CD14-positive monocyte (primary cell): ENCODE results near the gene NSD1. TPM values are rescaled to one million over a fixed set of nuclear protein-coding genes. Genes with fewer than 3 reads are reported as not detected.

ENCODE experiments used
- DNase-seq, 3 donors: peaks; one replicate each; pipeline ENCODE4 v3.0.0-alpha.2; 2011 to 2022
- H2AFZ ChIP-seq: 2 replicates; pipeline ENCODE4 v1.6.0; 2012; ENCODE audit warnings: mild to moderate bottlenecking, low read depth, low read length, inconsistent platforms; ENCODE audit not compliant: insufficient read depth, poor library complexity, severe bottlenecking
- H3K27ac ChIP-seq, 2 donors: 1 replicate in 1 of 2; 2 replicates in 1 of 2; pipeline ENCODE4 v1.5.1; 2012 to 2013; ENCODE audit warnings: low read length in 2 of 2, control low read depth in 1 of 2, inconsistent platforms in 1 of 2, low read depth in 1 of 2, mild to moderate bottlenecking in 1 of 2
- H3K27me3 ChIP-seq, 2 donors: one replicate each; pipeline versions ENCODE4 v1.6.0 to v1.6.1; 2011 to 2013; ENCODE audit warnings: low read length in 2 of 2; ENCODE audit not compliant: control insufficient read depth in 2 of 2, insufficient read depth in 2 of 2
- H3K36me3 ChIP-seq, 2 donors: replicated peaks in 1 of 2; 1 replicate in 1 of 2; 2 replicates in 1 of 2; pipeline versions ENCODE4 v1.5.1 to v1.6.1; 2012 to 2013; ENCODE audit warnings: low read length in 2 of 2, control low read depth in 1 of 2, inconsistent platforms in 1 of 2, mild to moderate bottlenecking in 1 of 2; ENCODE audit not compliant: insufficient read depth in 2 of 2, control insufficient read depth in 1 of 2
- H3K4me1 ChIP-seq, 2 donors: 1 replicate in 1 of 2; 2 replicates in 1 of 2; pipeline versions ENCODE4 v1.5.1 to v1.6.1; 2012 to 2013; ENCODE audit warnings: low read length in 2 of 2, control low read depth in 1 of 2, inconsistent platforms in 1 of 2, mild to moderate bottlenecking in 1 of 2, moderate library complexity in 1 of 2; ENCODE audit not compliant: insufficient read depth in 2 of 2, control insufficient read depth in 1 of 2
- H3K4me2 ChIP-seq: replicated peaks from 2 replicates; pipeline ENCODE3; 2012; ENCODE audit warnings: low read length, moderate library complexity, mild to moderate bottlenecking; ENCODE audit not compliant: poor library complexity, severe bottlenecking; ENCODE audit errors: extremely low read depth
- H3K4me3 ChIP-seq, 3 experiments: fragments of 200-600 bp in 1 of 3; sonication (generic) in 1 of 3; replicated peaks in 1 of 3; 1 replicate in 2 of 3; 2 replicates in 1 of 3; pipeline ENCODE4 v1.5.1; 2011 to 2013; ENCODE audit warnings: low read length in 3 of 3, mild to moderate bottlenecking in 3 of 3, control low read depth in 2 of 3, low read depth in 2 of 3, inconsistent platforms in 1 of 3, moderate library complexity in 1 of 3
- H3K79me2 ChIP-seq: 2 replicates; pipeline ENCODE4 v1.6.0; 2012; ENCODE audit warnings: mild to moderate bottlenecking, control low read depth, inconsistent platforms, low read length, moderate library complexity; ENCODE audit not compliant: insufficient read depth
- H3K9ac ChIP-seq: 2 replicates; pipeline ENCODE4 v1.6.0; 2017; ENCODE audit warnings: low read length, mild to moderate bottlenecking; ENCODE audit not compliant: insufficient read depth, poor library complexity, severe bottlenecking
- H3K9me3 ChIP-seq, 2 donors: replicated peaks in 1 of 2; 1 replicate in 1 of 2; 2 replicates in 1 of 2; pipeline versions ENCODE4 v1.5.1 to v1.6.1; 2012 to 2013; ENCODE audit warnings: low read length in 2 of 2, control low read depth in 1 of 2; ENCODE audit not compliant: control insufficient read depth in 1 of 2, insufficient read depth in 1 of 2
- H4K20me1 ChIP-seq: 2 replicates; pipeline ENCODE4 v1.6.0; 2012; ENCODE audit warnings: mild to moderate bottlenecking, low read length, control low read depth, moderate library complexity; ENCODE audit not compliant: insufficient read depth
- H3K27ac Mint-ChIP-seq, 7 donors: one replicate each; pipeline ENCODE4 v1.8.0; 2020; ENCODE audit warnings: mild to moderate bottlenecking in 7 of 7, mixed read lengths in 7 of 7, moderate library complexity in 6 of 7, inconsistent platforms in 2 of 7
- H3K27me3 Mint-ChIP-seq, 3 donors: one replicate each; pipeline ENCODE4 v1.8.0; 2021 to 2022; ENCODE audit warnings: low read depth in 3 of 3, mild to moderate bottlenecking in 3 of 3, mixed read lengths in 3 of 3, moderate library complexity in 3 of 3, inconsistent platforms in 1 of 3
- H3K36me3 Mint-ChIP-seq, 2 donors: one replicate each; pipeline ENCODE4 v1.8.0; 2020; ENCODE audit warnings: mixed read lengths in 2 of 2, inconsistent platforms in 1 of 2, mild to moderate bottlenecking in 1 of 2
- H3K4me1 Mint-ChIP-seq: one replicate; pipeline ENCODE4 v1.8.0; 2020; ENCODE audit warnings: mild to moderate bottlenecking, mixed read lengths
- H3K4me3 Mint-ChIP-seq, 2 donors: one replicate each; pipeline ENCODE4 v1.8.0; 2020; ENCODE audit warnings: mild to moderate bottlenecking in 2 of 2, mixed read lengths in 2 of 2, moderate library complexity in 1 of 2
- H3K9me3 Mint-ChIP-seq, 7 donors: one replicate each; pipeline ENCODE4 v1.8.0; 2020 to 2022; ENCODE audit warnings: mixed read lengths in 7 of 7, mild to moderate bottlenecking in 6 of 7, moderate library complexity in 6 of 7, inconsistent platforms in 2 of 7
- WGBS: methylation state at CpG from one replicate; pipeline ENCODE4 v1.1.5; 2013; ENCODE audit warnings: missing lambda C conversion rate; ENCODE audit not compliant: insufficient coverage; 5-methylcytosine and 5-hydroxymethylcytosine counted together
- intact Hi-C, 2 donors: fragments of 100-400 bp; cut with micrococcal nuclease; formaldehyde crosslinking; loops; one replicate each; pipeline versions ENCODE4 v1.15.0 to v1.15.1; 2023
- polyA plus RNA-seq, 3 donors: library from polyadenylated mRNA; depleted of rRNA in 1 of 3; unstranded in 2 of 3; stranded (reverse) in 1 of 3; fragments of 300-500 nt in 2 of 3; fragments of >200 nt in 1 of 3; fragmentation: Illumina TruSeq in 2 of 3; gene quantifications; 1 replicate in 2 of 3; 2 replicates in 1 of 3; pipeline ENCODE4 v1.2.3, GENCODE V29; 2012 to 2021
- TF ChIP-seq, protein P1 (sequence below): fragments of 200-600 bp; IDR thresholded peaks from one replicate; pipeline ENCODE4 v1.8.0; 2022; ENCODE audit warnings: antibody characterized with exemption, mild to moderate bottlenecking

NSD1 gene
- polyA plus RNA-seq, 3 donors, result 12.6 to 31.9 (median 19.0) TPM

DNA sequence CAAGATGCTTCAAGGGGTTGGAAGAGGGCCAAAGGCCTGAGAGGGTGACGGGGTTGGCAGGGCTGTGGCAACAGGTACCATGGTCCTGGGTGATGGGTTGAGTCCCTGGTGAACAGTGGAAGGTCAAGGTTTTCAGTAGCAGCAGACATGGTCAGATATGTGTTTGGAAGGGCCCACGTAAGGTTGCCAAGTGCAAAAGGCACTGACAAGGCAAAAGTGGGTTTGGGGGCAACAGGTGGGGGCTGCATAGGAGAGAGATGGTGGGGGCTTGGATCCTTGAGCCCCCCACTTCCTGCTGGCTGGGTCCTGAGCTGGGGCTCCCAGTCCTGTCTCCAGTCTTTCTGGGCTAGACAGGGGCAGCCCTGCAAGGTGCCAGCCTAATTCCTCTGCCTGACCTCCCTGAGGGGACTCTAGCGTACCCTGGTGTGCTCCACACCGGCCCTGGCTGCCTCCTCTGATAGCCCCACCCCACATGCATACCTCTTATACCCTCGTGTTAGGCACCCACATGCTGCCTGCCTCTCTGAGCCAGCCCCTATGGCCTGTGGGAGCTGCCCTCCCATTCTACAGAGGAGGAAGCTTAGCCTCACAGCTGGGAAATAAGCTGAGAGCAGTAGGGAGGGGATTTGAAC lies 20.9 kb upstream of the NSD1 start:
- Histone ChIP-seq H4K20me1 (no peaks in the 10 kb centered on the region), H3K9ac (no peak overlapping the region), H3K9me3 (no peaks in the 10 kb centered on the region), H3K27ac (no peak overlapping the region), H3K4me2 (no peak overlapping the region), H2AFZ (no peak overlapping the region), H3K36me3 (no peaks in the 10 kb centered on the region), H3K79me2 (no peaks in the 10 kb centered on the region), H3K4me3 (no peak overlapping the region), H3K4me1 (peaks cover 27 to 28% of the 10 kb centered on the region in 2 donors), H3K27me3 (no peaks in the 10 kb centered on the region)
- 96% methylated on average over 4 of the region's 5 CpGs for WGBS
- intact Hi-C loops, result loop anchor here in 1 of 2 donors (5.0 kb wide), 1 partner anchor 70 kb away; no protein-coding TSS in a partner anchor
- H3K9me3 Mint-ChIP-seq, result peaks cover 0 to 2% (median 0%) of the 10 kb centered on the region in 7 donors
- H3K27me3 Mint-ChIP-seq, result peaks cover 0 to 6% (median 2%) of the 10 kb centered on the region in 3 donors
- H3K36me3 Mint-ChIP-seq, result no peaks in the 10 kb centered on the region
- TF ChIP-seq, protein P1, sequence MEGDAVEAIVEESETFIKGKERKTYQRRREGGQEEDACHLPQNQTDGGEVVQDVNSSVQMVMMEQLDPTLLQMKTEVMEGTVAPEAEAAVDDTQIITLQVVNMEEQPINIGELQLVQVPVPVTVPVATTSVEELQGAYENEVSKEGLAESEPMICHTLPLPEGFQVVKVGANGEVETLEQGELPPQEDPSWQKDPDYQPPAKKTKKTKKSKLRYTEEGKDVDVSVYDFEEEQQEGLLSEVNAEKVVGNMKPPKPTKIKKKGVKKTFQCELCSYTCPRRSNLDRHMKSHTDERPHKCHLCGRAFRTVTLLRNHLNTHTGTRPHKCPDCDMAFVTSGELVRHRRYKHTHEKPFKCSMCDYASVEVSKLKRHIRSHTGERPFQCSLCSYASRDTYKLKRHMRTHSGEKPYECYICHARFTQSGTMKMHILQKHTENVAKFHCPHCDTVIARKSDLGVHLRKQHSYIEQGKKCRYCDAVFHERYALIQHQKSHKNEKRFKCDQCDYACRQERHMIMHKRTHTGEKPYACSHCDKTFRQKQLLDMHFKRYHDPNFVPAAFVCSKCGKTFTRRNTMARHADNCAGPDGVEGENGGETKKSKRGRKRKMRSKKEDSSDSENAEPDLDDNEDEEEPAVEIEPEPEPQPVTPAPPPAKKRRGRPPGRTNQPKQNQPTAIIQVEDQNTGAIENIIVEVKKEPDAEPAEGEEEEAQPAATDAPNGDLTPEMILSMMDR, result no peak
- H3K4me1 Mint-ChIP-seq, result peaks cover 29% of the 10 kb centered on the region
- no peak overlapping the region for H3K4me3 Mint-ChIP-seq
- peak in 1 of 3 donors; percentile 2 for DNase-seq
- H3K27ac Mint-ChIP-seq, result peak overlapping the region in 1 of 7 donors; percentile 38

DNA sequence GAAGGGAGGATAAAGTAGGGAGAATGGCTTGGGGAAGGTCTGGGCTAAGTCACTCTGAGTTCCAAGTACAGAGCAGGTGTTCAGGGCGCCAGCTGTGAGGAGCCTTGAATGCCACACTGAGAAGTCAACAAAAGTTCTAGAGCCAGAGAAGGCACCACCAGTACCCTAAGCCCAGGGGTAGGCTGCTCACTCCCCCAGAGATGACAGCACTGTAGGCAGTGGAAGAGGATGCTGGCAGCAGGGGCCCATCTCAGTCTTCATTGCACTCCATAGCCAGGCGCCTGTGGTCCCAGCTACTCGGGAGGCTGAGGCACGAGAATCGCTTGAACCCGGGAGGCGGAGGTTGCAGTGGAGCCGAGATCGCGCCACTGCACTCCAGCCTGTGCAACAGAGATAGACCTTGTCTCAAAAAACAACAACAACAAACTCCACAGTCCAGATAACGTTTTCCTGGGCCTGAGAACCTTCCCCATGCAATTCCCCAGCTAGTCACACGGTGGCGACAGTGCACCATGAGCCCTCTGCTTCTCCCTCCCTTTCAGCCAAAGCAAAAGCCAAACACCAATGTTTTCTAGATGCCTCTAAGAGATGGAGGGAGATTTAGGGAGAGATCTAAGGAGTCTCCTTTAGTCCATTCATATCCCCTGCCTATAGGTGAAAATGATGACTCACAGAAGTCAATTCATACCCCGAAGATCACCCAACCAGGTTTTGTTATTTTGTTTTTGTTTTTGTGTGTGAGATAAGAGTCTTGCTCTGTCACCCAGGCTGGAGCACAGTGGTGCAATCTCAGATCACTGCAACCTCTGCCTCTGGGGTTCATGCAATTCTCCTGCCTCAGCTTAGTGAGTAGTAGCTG lies 19.8 kb upstream of the NSD1 start:
- Mint-ChIP-seq H3K4me3 (peak overlapping the region; percentile 48 to 81), H3K27me3 (peaks cover 0 to 3% (median 2%) of the 10 kb centered on the region in 3 donors), H3K36me3 (no peaks in the 10 kb centered on the region), H3K4me1 (peaks cover 29% of the 10 kb centered on the region), H3K9me3 (peaks cover 0 to 2% (median 0%) of the 10 kb centered on the region in 7 donors), H3K27ac (peak overlapping the region; percentile 88 to 96 (median 92))
- DNase-seq, result peak; percentile 68 to 74 (median 71)
- Histone ChIP-seq H3K4me1 (peaks cover 27 to 28% of the 10 kb centered on the region in 2 donors), H3K4me2 (peak overlapping the region; percentile 62), H3K27ac (peak overlapping the region; percentile 84 to 86), H3K27me3 (no peaks in the 10 kb centered on the region), H3K36me3 (no peaks in the 10 kb centered on the region), H3K9ac (peak overlapping the region; percentile 63), H3K9me3 (no peaks in the 10 kb centered on the region), H4K20me1 (no peaks in the 10 kb centered on the region), H3K79me2 (no peaks in the 10 kb centered on the region), H2AFZ (peak overlapping the region; percentile 84), H3K4me3 (peak overlapping the region in 1 of 3 experiments; percentile 74)
- WGBS, result 26% methylated on average over 11 of the region's 14 CpGs
- TF ChIP-seq, protein P1, result peak; percentile 97
- intact Hi-C loops, result loop anchor here in 1 of 2 donors (5.0 kb wide), 1 partner anchor 69 kb away; no protein-coding TSS in a partner anchor
